ENCODE measurements around the gene ATG14.
"Not testable (repeated sequence)": the region's sequence is repeated elsewhere in the genome, so short reads cannot be mapped to it uniquely, and the experiment has no call there.

ATG14 gene

DNA sequence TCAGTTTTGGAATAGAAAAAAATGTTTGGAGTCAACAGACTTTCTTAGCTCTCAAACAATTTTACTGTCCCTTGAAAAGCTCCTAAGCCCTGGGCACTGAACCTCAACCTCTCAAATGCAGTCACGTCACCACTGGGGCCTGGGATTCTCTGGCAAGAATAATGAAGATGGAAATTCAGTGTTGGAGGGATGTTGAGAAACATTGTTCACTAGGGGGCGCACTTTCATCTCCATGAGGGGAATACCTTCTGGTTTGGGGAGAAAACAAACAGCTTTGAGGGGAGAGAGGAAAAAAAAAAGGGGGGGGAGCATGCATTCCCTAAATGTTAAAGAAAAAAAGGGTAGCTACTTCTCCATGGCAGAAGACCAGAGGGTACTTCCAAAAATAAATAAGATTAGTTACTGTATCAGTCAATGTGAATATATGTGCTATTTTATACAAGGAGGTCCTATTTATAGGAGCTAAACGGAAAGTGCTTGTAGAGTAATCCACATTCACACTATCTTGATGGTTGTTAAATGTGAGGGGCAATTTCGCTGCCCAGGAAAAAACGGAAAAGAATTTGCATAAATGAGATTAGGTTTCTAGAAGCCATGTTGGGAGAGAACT is 34.6 kb upstream of the ATG14 start:
- no peak overlapping the region for H3K4me3 ChIP-seq (ENCODE audit: low read length)
- no peak for TF ChIP-seq ZNF274 (IDR thresholded peaks at IDR 0.05; ENCODE audit: low read depth, low read length)

DNA sequence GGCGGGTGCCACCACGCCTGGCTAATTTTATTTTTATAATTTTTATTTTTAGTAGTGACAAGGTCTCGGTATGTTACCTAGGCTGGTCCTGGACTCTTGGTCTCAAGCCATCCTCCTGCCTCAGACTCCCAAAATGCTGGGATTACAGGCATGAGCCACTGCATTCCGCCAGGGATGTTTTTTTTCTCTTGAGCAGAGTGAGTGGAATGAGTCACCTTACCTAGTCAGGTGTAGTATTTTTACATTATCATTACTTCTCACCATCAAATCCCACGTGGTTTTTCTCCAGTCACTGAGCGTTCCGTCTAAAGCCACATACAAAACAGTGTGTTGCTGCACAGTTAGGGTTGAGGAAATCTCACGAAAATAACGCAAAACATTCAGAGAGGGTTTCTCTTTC is 29.7 kb upstream of the ATG14 start:
- TF ChIP-seq ZNF274 (IDR thresholded peaks at IDR 0.05; ENCODE audit: low read depth, low read length) = no peak
- no peak overlapping the region for H3K4me3 ChIP-seq (ENCODE audit: low read length)

DNA sequence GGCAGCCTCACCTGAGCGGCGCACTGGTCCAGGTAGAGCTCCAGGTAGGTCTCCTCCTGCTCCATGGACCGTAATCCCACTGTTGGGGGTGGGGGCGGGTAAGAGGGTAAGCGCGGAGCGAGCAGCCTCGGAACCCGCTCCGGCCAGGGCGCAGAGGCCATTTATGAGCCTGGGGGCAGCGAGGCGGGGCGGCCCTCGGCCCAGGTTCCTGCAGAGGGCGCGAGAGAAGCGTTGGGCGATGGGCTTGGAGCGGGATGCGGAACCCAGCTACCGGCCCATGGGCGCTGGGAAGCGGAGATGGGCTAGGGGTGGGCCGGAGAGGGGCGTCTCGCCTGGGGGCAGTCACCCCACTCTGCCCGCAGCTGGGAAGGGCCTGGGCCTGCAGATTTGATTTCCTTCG is 28.8 kb upstream of the ATG14 start, which contains the start of gene TBPL2:
Gene TBPL2 (minus strand): TSS at position 232 of the 400 bp plus-strand sequence. CDS start 167 bp downstream, at position 65.
- TF ChIP-seq ZNF274 (IDR thresholded peaks at IDR 0.05; ENCODE audit: low read depth, low read length) = no peak
- H3K4me3 ChIP-seq (ENCODE audit: low read length) = no peak within 1 kb of the TSS

DNA sequence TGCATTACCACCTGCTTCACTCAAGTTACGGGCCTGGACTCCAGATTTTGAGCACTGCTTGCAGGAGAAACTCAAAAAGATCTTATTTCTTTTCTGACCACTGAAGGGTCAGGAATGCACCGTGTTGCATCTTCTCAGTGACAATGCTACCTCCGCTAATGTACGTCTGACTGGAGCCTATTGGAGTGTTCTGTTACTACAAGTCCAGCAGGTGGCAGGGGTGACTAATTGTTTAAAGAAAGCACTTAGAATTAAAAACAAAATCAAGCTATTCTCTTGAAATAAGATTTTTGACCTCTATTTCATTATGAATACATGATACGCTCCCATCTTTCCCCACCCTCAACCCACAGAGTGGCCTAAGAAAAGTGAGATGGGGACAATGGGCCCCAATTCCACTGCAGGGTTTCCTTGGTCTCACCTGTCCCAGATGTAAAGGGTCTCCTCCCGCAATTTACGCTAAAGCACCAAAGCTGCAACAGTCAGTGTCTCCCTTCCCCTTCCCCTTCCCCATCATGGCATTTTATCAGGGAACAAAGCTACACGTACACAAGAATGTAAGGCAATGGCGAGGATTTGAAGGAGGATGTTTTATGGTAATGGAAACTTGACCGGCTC is 26.5 kb upstream of the ATG14 start:
- no peak for TF ChIP-seq ZNF274 (IDR thresholded peaks at IDR 0.05; ENCODE audit: low read depth, low read length)
- H3K4me3 ChIP-seq (ENCODE audit: low read length) = no peak overlapping the region

DNA sequence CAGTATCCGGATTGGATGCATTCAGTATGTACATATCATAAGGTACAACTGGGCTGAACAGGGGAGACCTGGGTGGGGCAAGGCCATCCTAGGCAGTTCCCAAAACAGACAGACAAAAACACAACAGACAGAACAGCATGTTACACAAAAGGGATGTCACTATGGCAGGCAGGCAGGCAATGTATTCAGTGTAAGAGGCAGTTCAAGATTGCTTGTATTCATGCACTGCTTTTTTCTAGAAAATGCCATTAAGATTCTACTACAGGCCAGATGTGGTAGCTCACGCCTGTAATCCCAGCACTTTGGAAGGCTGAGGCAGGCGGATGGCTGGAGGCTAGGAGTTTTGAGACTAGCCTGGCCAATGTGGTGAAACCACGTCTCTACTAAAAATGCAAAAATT is 25.3 kb upstream of the ATG14 start:
- no peak overlapping the region for H3K4me3 ChIP-seq (ENCODE audit: low read length)
- no peak for TF ChIP-seq ZNF274 (IDR thresholded peaks at IDR 0.05; ENCODE audit: low read depth, low read length)

DNA sequence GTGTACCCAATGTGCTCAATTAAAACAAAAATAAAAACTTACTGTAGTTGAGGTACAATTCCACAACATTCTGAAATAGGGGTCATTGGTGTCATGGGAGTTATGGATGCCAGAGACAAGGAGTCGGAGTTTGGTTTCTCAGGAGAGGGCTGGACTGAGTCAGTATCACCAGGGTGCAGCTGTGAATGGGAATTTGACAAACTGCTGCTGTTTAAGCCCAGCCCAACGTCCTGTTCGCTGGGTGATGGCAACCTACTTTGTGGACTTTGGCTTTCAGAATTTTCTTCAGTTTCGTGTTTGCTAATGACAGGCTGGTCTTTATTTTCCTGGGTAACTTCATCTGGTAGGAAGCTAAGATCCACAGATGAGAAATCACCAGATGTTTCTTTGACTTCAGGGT is 24.9 kb upstream of the ATG14 start:
- H3K4me3 ChIP-seq (ENCODE audit: low read length) = no peak overlapping the region
- TF ChIP-seq ZNF274 (IDR thresholded peaks at IDR 0.05; ENCODE audit: low read depth, low read length) = no peak

DNA sequence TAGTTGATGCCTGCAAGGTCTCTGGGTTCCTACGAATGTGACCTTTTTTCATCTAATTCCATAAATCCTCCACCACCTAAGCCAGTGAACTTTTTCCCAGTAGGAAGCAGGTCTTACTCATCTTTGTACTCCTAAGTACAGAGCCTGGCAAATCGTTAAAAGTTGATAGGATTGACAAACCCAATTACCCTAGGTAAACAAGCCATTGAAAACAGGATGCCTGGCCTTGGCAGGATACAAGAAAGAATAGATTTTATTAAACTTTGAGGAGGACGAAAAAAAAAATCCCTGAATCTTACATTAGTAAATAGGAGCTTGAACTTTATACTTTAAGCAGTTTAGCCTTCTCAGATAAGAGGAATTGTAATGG is 23.2 kb upstream of the ATG14 start:
- no peak for TF ChIP-seq ZNF274 (IDR thresholded peaks at IDR 0.05; ENCODE audit: low read depth, low read length)
- H3K4me3 ChIP-seq (ENCODE audit: low read length) = no peak overlapping the region

DNA sequence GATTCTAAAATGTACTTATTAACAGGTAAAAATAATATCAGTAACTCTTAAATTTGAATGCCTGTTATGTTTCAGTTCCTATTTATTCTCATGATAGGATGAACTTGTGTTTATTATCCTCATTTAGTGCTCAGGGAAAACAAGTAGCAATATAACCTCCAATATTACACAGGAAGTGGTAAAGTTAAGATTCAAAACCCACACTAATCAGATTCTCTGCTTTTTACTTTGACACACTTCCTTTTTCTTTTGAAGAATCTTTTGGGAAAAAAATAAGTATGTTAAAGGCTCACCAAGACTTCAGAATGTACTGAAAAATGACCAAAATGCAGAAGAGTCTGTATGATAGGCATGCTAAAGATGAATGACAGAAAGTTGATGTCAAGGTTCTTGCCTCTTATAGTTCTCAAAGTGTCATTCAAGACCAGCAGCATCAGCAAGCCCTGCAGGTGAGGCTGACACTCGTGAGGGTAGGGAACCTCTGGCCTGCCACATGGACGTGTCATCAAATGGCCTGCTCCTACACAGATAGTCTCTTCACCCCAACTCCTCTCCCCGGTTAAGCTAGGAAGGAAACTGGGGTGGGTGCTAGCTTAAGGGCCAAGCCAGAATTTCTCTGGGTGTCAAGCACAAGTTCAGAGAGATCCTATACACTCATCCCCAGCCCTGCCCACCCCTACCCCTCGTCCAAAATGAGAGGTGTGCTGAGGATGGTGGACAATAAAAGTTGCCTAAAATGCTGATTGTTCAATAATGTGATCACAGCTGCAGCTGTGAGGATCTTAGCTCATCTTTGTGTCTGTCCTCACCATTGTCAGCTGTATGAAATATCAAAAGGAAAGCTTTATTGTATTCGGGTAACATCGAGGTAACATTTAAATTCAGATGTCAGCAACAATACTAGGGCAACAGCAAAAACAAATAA is 22.5 kb upstream of the ATG14 start:
- TF ChIP-seq ZNF274 (IDR thresholded peaks at IDR 0.05; ENCODE audit: low read depth, low read length) = no peak
- no peak overlapping the region for H3K4me3 ChIP-seq (ENCODE audit: low read length)

DNA sequence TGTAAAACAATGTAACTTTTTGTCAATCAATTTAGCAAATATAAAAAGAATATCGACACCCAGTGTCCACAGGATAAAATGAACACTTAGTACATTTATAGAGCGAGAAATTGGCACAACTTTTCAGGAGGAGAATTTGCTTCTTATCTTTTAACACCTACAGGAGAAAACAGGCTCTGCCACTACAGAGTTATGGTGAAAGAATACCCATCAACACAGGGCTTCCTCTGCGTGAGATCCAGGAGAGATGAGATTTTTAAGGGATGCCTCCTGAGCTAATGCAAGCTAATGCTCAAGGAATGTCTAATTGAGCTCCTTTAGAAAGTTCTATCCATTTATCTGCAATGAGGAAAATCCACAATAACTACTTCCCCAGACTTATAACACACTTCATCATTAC is 21.0 kb upstream of the ATG14 start:
- TF ChIP-seq ZNF274 (IDR thresholded peaks at IDR 0.05; ENCODE audit: low read depth, low read length) = no peak
- no peak overlapping the region for H3K4me3 ChIP-seq (ENCODE audit: low read length)

DNA sequence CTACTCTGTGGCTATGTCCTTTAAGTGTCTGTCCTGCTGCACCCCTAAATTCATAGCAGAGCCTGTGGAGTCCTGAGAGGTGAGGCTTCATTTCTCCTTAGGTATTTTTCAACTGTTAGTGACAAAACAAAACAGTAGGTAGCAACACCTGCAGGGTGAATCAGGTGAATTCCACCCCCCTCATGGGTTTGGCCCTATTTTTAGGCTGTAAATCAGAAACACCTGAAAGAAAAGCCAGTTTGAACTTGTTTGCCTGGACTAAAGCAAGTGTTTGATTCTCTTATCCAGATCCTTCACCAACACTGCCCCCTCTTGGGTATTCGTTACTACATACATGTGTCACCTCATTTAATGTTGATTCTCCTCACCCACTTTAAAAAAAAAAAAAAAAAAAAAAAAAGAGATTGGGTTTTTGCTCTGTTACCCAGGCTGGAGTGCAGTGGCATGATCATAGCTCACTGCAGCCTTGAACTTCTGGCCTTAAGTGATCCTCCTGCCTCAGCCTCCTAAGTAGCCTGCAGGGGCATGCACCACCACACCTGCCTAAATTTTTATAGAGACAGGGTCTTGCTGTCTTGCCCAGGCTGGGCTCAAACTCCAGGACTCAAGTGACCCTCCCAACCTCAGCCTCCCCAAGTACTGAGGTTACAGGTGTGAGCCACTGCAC is 18.5 kb upstream of the ATG14 start:
- TF ChIP-seq ZNF274 (IDR thresholded peaks at IDR 0.05; ENCODE audit: low read depth, low read length) = no peak
- no peak overlapping the region for H3K4me3 ChIP-seq (ENCODE audit: low read length)

DNA sequence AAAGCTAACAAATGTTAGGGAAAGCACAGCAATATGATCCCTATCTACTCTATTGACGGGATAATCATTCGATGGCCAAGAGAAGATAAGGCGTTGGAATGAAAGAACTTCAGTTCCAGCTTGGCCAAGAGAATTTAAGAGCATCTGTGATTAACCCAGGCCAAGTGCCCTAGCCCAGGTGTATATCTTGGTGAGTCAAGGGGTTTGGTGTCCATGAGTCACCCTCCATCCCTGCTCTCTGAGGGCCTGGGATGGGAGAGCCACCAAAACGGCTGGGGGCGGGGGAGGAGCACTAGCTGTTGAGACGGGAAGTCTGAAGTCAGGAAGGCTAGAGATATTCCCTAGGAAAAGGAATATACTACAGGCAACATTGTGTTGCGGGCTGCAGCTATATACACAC is 15.8 kb upstream of the ATG14 start:
- TF ChIP-seq ZNF274 (IDR thresholded peaks at IDR 0.05; ENCODE audit: low read depth, low read length) = no peak
- no peak overlapping the region for H3K4me3 ChIP-seq (ENCODE audit: low read length)

DNA sequence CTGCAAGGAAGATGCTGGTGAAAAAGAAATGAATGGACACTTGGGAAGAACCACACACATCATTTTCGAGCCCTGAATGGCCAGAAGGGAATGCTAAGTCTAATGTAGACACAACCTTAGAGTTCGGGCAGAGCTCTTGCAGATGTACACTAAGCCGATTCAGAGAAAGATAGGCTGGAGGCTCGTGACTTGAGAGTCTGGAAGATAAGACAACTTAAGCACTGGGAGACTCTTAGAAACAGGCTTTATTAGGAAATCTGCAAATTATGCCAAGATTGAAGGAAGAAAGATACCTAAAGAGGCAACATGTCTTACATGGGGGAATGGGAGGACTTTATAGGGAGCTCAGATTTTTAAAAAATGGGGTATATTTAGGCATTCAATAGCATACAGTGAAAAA is 15.3 kb upstream of the ATG14 start:
- no peak for TF ChIP-seq ZNF274 (IDR thresholded peaks at IDR 0.05; ENCODE audit: low read depth, low read length)
- no peak overlapping the region for H3K4me3 ChIP-seq (ENCODE audit: low read length)

DNA sequence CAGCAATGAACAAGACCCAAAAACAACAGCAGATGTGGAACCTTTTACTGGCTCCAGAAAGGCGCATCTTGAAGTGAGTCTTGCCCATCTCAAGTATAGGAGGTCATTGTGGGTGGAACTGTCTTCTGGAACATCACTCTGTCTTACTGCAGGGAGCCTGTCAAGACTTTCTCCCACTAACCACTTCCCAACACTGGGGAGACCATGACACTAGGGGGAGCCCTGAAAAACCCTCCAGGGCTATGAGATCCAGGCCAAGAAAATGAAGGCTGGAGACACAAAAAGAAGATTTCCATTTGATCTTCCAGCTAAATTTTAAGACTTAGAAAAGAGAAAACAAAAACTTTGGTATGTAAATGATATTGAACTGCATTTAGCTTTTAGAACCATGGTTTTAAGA is 13.5 kb upstream of the ATG14 start:
- H3K4me3 ChIP-seq (ENCODE audit: low read length) = no peak overlapping the region

DNA sequence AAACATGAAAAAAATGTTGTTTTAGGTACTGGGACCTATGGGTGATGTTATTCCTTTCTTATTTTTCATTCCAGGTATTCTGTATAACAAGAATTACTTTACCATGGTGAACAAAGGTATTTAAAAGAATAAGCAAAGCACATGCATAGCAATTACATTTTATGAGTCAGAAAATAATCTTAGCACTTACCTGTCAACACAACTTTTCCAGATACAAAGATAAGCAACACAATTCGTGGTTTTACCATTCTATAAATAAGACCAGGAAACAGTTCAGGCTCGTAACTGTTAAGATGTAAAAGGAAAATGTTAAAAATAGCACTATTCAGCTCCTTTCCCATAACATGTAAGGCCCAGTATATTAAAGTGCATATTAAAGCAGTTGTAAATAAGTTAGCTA is 12.3 kb upstream of the ATG14 start:
- TF ChIP-seq ZNF274 (IDR thresholded peaks at IDR 0.05; ENCODE audit: low read depth, low read length) = no peak
- no peak overlapping the region for H3K4me3 ChIP-seq (ENCODE audit: low read length)

More for the DNA sequence above, 13.5 kb upstream of the ATG14 start:
- no peak for TF ChIP-seq ZNF274 (IDR thresholded peaks at IDR 0.05; ENCODE audit: low read depth, low read length)

DNA sequence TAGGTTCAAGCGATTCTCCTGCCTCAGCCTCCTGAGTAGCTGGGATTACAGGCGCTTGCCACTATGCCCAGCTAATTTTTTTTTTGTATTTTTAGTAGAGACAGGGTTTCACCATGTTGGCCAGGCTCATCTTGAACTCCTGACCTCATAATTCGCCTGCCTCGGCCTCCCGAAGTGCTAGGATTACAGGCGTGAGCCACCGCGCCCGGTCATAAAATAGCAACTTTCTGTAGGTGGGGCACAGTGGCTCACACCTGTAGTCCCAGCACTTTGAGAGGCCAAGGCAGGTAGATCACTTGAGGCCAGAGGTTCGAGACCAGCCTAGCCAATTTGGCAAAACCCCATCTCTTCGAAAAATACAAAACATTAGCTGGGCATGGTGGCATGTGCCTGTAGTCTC is 10.7 kb upstream of the ATG14 start:
- not testable (repeated sequence) for H3K4me3 ChIP-seq (ENCODE audit: low read length)

Data from GM08714 (cell line).